ENCODE results near the gene PPARD.

Gene PPARD

DNA sequence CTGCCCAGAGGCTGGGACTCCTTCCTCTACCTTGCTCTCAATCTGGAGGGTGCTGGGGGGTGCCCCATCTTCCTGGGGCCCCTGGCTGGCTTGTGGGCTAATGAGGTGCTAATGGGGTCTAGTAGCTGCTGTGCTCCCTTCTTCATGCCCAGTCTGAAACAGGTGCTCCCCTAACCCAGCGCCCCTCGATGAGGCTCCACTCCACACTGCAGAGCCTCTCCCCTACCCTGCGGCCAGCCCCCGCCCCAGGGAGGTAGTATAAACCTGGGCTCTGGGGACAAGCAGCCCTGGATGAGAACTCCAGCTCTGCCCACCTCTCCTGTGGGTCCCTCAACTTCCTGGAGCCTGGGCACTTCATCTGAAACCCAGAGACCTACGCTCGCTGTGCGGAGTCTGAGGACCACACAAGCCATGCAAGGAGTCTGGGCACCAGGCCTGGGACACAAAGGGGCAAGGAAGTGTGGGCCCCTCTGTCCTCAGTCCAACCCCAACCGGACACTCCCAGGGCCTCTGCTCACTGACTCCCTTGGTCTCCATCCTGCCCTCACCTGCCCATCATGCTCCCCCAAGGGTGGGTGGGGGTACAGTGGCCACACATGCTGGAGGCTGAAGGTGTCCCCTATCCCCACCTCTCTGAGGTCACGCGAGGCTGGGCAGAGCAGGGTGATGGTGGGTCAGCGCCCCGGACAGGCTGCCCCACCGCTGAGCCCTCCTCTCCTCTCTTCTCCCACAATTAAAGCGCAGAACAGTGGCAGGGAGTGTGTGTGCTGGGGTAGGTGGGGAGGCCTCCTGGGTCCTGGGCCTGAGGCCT is 132.0 kb downstream of the PPARD start:
- in situ Hi-C loops (cut with MboI; ENCODE audit: low pct_unique_long_range_greater_than_20kb, low sequenced_read_pairs), result no loop called here
- no peak for DNase-seq

DNA sequence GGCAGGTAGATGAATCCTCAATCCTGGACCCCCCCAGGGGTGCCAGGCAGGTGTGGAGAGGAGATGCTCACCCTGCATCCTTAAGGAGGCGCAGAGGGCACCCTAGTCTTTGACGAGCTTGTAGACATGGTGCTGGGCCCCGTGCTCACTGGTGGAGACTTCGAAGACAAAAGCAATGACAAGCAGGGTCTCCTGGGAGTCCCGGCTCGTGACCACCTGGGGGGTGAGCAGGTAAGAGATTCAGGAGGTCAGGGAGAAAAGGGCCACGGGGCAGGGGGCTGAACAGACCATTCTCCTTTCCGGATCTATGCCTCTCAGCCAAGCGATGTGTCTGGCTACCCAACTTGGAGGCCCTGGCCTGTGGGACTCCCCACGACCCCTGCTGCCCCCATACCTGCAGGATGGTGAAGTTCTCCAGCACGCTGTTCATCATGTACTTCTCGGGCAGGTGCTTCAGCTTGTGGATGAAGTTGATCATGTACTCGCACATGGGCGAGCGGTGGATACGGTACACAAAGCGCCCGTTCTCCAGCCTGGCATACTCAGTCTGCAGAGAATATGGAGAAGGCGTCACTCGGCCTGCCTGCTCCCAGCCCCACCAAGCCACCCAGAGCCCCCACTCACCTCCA is 132.7 kb downstream of the PPARD start:
- in situ Hi-C loops (cut with MboI; ENCODE audit: low pct_unique_long_range_greater_than_20kb, low sequenced_read_pairs), result no loop called here
- DNase-seq, result no peak

DNA sequence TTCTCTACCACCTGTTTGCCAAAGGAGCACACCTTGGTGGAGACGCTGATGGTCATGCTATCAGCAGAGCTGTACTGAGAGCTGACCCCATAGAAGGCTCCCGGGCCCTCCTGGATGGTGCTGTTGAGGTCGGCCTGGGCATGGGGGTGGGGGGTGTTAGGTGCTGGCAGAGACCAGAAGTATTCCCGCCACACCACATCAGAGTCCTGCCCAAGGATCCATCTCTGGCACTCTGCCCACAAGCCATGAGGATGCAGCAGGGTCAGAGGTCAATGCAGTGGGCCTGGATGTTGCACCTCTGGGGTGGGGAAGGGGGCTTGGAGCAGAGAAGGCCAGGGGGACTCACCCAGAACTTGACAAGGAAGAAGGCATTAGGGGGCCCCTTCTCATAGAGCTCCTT is 133.2 kb downstream of the PPARD start:
- DNase-seq, result no peak
- in situ Hi-C loops (cut with MboI; ENCODE audit: low pct_unique_long_range_greater_than_20kb, low sequenced_read_pairs), result no loop called here

DNA sequence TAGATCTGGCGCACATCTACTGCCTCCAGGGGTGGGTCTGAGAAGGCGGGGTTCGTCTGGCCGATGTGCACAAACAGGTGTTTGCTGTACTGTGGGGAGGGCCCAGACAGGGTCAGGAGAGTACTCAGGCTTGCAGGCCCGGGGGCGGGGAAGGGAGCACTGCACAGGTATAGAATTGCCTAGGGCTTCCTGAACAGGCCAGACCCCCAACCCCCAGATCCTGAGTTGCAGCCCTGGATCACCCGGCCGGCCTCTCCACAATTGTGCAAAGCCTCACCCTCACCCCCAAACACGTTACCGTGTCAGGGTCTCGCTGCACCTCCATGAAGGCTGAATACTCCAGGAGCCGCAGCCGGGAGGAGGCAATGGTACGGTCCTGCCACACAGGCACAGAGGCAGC is 133.6 kb downstream of the PPARD start:
- in situ Hi-C loops (cut with MboI; ENCODE audit: low pct_unique_long_range_greater_than_20kb, low sequenced_read_pairs), result no loop called here

DNA sequence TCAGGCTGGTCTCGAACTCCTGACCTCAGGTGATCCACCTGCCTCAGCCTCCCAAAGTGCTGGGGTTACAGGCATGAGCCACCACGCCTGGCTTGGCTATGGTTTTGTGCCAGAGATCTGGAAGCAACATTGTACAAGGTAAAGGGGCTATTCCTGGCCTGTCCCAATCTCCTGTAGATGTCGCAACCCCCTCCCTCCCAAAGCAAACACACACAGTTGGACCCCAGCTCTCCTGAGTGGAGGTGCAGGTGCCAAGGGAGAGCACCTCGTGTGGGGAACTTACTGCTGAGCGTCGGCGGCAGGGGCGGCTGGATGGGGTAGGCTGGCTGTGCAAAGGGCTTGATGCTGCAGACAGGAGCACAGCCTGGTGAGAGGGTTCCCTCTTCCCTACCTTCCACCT is 134.7 kb downstream of the PPARD start:
- DNase-seq, result no peak
- in situ Hi-C loops (cut with MboI; ENCODE audit: low pct_unique_long_range_greater_than_20kb, low sequenced_read_pairs), result no loop called here

More for the DNA sequence above, 133.6 kb downstream of the PPARD start:
- DNase-seq, result no peak

Data from KBM-7 (cell line).